Cerebellar nuclear complex (tissue), 1 donor: ENCODE data around the gene KRI1.

Experiments
- DNase-seq, 2 experiments: peaks; one replicate each; lab custom pipeline; 2025; lab: John Stamatoyannopoulos, UW

The KRI1 gene

DNA sequence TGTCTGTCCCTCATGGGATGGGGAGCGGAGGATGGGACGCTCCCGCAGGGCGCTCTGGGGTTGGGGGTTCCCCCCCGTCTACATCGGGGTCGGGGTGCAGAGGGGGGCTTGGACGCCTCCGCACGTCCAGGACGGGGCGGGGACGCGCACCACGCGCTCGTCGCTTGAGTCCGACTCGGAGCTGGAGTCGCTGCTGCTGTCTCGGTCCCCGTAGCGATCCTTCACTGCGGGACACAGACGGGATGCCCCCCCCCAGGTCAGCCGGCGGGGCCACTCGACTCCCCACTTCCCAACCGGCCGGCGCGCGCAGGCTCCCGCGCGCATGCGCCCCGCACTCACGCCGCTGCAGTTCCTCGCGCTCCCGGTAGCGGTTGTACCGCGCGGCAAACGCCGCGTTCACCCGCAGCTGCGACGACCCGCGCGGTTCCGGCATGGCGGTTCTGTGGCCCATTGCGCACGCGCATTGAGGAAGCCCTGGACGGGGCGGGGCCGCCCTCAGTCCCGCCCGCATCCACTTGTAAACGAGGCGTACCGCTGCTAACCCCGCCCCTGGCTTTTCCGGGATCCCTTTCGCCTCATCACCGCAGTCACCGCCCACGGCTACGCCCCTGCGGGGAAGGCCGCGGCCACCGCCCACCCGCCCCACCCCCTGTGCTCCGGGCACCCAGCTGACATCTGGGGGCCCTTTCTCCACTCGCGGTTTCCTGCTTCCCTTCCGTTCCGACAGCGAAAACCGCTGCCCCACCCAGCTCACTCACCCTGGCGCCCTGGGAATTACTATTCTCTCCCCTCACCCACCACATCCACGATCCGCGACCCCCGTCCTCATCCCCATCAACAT lies at the start of gene KRI1:
TSS of gene KRI1 (minus strand) at position 444 of the 841 bp plus-strand sequence. CDS start at position 433, 11 bp downstream.
- peak in 1 of 2 experiments; percentile 60 for DNase-seq

DNA sequence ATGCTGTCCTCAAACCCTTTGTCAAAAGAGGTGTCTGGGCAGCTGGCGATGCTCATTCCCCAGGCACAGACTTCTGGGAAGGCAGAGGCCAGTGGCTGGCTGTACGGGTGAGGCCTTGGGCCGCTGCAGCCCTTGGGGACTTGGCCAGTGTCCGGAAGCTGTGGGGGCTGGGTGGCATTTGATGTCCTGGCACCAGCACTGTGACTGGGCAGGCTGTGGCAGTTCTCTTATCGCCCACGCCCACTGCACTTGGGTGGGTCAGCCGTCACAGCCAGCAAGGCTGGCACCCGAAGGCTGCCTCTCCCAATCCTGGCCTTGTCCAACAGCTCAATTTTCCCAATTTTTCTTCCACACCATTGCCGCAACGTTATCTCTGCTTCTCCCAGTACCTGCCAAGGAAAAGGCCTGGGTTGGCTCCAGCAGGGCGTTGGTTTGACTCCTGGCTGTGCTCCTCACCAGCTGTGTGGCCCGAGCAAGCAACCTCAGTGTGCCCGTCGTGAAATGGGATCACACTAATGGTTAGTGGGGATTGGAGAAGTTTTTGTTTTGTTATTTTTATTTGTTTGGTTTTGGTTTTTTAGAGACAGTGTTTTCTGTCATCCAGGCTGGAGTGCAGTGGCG lies 46.8 kb upstream of the KRI1 start:
- no peak for DNase-seq

DNA sequence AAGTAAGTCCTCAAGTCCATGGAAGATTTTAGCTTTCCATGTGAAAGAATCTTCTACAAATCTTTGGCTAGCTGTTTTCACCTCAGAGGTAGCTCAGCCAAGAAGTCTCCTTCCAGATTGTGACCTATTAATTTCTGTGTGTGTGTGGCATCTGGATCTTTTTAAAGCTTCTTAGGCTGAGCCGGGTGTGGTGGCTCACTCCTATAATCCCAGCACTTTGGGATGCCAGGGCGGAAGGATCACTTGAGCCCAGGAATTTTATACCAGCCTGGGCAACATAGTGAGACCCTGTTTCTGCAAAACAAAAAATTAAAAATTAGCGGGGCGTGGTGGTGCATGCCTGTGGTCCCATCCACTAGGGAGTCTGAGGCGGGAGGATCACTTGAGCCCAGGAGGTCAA lies 46.1 kb upstream of the KRI1 start:
- no peak for DNase-seq

DNA sequence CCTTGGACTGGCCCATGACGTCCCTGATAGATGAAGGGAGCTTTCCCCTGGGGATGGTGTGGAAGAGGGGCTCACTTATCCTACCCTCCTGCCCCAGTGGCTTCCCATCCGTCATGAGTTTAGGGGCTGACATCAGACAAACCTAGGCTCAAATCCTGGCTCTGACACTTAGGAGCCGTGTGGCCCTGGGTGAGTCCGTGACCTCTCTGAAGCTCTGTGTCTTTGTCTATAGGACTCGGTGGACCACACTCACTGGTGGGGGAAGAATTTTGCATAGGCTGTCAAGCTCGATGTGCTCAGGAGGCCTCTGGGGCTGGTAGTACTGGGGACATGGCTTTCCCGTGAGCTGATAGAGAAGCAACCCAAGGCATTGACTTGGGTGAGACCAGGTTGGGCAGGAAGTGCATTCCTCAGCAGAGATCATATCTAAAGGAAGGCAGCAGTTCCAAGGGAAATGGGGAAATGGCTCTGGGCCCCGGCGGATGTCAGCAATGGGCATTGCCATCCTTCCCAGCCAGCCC lies 38.7 kb upstream of the KRI1 start:
- DNase-seq: no peak

DNA sequence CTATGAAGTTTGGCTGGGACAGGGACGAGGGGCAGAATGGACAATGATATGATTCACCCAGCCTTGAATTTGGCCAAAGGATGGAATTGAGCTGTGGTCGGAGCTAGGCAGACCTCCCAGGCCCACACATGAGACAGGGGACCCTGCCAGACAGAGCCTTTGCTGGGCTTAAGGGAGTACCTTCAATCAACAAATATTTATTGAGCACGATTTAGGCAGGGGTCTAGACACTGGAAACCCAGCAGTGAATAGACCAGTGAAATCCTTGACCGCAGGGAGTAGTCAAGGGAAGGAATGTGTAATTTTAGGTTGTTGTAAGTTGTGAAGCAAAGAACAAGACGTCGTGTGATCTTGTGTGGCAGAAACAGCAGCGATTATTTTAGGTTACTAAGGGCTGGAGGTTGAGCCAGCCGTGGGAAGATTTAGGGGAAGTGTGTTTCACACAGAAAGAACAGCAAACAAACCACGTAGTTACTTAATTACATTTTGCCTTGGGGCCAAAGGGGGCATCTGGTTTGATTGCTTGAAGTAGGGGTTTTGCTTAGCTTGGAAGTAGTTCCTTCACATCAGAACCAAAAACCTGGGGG lies 38.2 kb upstream of the KRI1 start:
- no peak for DNase-seq

DNA sequence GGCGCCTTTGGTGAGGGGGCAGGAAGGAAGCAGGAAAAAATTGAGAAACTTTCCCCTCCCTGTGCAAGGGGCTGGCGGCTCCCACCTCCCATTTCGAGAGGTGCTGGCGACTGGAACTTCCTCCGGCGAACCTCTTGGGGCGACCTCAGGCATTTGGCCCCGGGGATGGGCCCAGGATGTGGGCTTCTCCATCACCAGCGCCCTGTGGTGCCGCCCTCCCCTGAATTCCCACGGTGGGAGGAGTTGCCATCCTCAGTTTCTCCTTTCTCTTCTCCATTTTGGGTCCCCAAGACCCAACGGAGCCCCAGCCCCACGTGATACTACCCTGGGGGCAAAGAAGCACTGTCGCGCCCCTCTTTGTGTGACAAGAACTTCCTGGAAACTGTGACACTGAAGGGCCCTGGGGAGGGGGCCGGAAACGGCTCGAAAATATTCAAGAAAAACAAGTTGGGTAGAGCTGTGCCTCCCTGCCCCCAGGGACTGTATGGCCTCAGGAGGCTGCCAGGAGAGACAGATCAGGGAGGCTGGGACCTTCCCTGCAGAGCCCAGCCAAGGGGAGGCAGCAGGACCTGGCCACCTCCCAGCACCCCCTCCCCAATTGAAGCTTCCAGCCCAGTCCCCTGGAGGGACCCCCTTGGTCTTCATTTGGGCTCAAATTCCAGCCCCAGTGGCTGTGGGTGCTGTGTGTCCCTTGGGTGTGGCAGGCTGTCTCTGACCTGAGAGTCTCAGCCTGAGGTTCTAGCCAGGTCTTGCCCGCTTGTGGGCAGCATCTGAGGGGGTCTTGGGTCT lies 37.5 kb upstream of the KRI1 start:
- no peak for DNase-seq

DNA sequence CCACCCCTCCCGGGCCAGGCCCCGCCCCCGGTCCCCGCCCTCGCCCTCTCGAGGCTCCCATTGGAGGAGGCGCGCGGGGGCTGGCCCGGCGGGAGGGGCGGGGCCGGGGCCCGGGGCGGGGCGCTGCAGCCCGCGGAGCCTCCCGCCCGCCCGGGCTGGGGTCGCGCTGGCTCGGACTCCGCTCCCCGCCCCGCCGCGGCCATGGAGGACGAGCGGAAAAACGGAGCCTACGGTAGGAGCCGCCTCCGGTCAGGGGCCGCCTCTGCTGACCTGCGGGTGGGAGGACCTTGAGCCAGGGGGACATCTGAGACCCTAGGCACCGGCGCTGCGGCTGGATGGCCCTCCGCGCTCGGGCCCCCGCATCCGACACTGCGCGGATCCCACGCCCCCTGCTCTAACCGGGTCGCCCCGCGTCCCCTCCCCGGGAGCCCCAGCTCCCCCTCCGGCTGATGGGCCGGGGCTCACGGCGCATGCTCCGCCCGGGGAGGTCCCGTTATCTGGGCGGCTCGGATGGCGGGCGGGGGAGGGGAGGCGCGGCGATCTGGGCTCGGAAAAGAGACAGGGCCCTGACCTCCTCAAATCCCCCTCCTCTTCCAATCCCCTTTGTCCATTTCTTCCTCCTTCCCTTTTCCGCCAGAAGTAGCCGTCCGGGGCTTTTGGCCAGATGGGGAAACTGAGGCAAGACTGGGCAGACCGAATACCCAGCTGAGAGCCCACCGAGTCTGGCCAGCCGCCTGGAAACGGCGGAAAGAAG lies 36.7 kb upstream of the KRI1 start:
- no peak for DNase-seq

DNA sequence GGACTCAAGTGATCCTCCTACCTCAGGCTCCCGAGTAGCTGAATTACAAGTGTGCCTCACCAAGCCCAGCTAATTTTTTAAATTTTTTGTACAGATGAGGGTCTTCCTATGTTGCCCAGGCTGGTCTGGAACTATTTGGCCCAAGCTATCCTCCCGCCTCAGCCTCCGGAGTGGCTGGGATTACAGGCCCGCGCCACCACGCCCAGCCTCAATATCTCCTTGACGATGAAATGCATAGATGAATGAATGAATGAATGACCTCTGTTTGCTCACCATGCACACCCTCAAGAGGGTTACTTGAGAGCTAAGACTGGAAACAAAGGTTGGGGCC lies 36.2 kb upstream of the KRI1 start:
- peak in 1 of 2 experiments; percentile 7 for DNase-seq

DNA sequence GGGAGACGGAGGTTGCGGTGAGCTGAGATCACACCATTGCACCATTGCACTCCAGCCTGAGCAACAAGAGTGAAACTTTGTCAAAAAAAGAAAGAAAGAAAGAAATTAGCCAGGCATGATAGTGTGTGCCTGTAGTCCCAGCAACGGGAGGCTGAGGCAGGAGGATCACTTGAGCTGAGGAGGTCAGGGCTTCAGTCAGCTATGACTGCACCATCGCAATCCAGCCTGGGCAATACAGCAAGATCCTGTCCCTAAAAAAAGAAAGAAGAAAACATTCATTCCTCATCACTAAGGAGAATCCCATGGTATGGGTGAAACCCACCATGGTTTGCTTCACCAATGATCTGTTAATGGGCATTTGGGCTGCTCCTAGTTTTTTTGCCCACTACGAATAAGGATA lies 34.3 kb upstream of the KRI1 start:
- DNase-seq: no peak

DNA sequence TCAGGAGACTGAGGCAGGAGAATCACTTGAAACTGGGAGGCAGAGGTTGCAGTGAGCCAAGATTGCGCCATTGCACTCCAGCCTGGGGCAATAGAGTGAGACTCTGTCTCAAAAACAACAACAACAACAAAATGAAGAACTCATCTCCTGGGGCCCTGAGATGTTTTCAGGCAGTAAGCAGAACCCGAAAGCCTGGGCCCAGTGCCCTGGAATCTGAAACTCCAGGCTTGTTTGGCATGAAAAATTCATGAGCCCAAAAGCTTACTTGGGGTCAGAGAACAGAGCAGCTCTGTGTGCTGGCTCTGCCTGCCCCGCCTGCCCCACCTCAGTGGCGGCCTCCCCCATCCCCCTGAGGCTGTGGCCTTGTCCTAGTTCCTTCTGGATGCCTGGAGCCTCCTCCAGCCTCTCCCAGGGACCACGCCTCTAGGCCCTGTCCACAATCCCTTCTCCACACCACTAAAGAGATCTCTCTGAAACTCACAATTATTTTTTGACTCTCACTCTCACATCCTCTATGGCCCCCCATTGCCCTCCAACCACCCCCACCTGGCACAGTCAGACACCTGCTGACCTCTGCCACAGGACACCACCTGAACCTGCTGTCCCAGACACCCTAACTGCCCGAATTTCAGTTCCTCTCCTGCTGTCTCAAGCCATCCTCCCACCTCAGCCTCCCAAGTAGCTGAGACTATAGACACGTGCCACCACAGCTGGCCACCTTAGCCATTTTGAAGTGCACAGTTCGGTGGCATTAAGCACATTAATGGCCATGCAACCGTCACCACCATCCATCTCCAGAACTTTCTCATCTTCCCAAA lies 28.2 kb upstream of the KRI1 start:
- no peak for DNase-seq

DNA sequence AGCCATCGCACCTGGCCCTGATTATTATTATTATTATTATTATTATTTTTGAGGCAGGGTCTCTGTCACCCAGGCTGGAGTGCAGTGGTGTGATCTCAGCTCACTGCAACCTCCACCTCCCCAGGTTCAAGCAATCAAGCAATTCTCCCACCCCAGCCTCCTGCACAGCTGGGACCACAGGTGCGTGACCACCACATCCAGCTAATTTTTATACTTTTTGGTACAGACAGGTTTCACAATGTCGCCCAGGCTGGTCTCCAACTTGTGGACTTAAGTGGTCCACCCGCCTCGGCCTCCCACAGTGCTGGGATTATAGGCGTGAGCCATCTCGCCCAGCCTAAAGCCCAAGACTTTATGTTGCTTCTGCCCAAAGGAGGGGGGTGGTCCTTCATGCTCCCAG lies 27.3 kb upstream of the KRI1 start:
- no peak for DNase-seq

DNA sequence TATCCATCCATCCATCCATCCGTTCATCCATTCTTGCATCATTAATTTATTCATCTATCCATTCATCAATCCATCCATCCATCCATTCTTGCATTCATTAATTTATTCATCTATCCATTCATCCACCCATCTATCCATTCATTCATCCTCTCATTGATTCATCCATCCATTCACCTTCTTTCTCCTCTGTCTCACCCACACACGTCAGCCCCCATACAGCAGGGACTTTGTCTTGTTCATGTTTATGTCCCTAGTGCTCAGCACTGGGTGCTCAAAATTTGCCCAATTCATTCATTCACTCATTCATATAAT lies 22.0 kb upstream of the KRI1 start:
- no peak for DNase-seq

DNA sequence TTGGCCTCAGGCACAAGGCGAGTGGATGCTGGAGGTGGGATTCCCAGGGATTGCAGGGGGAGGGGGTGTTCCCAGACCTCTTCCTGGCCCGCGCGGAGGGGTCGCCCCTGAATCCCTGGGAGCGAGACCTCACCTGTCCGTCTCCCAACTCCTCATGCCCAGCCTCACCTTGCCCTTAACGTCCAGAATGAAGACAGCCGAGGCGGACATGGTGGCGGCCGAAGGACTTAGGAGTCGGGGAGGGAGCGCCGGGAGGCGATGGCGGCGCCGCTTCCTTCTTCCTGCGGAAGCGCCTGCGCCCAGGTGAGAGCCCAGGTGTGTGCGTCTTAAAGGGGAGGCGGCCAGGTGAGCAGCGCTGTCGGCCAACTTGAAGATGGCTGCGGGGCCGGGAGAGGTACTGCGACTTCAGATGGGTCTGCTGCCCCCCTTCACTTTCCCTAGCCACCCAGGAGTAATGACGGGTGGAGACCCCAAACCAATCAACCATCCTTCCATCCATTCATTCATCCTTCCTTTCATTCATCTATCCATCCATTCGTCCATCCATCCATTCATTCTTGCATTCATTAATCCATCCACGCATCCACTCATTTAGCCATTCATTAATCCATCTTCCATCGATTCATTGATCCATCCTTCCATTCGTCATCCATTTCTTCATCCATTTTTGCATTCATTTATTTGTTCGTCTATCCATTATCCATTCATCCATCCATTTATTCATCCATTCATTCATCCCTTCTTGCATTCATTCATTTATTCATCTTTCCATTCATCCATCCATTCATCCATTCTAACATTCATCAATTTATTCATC lies 21.4 kb upstream of the KRI1 start, which contains the start of gene AP1M2:
TSS of gene AP1M2 (minus strand) at position 291 of the 817 bp plus-strand sequence. CDS start at position 210, 81 bp downstream.
- no peak for DNase-seq

DNA sequence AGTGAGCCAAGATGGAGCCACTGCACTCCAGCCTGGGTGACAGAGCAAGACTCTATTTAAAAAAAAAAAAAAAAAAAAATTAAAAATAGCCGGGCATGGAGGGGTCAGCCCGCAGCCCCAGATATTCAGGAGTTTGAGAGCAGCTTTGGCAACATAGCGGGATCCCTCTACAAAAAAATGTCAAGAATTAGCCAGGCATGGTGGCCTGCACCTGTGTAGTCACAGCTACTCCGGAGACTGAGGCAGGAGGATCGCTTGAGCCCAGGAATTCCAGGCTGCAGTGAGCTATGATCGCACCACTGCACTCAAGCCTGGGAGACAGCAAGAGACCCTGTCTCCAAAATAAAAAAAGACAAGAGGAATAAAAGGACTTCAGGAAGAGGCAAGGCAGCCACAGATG lies 20.6 kb upstream of the KRI1 start:
- no peak for DNase-seq

DNA sequence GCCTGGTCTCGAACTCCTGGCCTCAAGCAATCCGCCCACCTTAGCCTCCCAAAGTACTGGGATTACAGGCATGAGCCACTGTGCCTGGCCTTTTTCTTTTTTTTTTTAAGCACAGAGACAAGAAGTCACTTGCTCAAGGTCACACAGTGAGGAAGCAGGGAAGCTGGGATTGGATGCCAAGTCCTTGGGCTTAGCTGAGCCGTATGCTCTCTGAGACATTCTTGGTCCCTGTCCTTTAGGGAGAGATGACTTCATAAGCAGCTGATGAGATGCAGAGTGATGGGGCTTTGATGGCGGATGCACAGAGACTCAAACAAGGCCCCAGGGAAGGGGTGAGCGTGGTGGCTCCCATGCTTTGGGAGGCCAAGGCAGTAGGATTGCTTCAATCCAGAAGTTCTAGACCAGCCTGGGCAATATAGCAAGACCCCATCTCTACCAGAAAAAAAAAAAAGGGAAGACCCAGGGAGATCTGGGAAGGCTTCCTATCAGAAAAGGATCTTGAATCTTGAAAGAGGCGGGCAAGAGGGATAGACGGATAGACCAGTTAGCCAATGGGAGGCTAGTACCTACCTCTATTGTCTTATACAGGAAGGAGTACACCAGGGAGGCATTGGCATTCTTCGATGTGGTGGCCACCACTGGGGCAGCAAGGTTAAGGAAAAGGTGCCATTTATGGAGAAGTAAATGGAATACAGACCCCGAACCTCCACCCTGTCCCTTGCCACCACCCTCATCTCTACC lies 17.4 kb upstream of the KRI1 start:
- no peak for DNase-seq

DNA sequence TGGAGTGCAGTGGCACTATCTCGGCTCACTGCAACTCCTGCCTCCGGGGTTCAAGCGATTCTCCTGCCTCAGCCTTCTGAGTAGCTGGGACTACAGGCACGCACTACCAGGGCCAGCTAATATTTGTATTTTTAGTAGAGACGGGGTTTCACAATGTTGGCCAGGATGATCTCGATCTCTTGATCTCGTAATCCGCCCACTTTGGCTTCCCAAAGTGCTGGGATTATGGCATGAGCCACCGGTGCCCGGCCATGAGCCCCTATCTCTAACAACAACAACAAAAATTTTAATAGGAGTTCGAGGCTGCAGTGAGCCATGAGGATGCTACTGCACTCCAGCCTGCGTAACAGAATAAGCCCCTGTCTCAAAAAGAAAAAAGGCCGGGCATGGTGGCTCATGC lies 16.3 kb upstream of the KRI1 start:
- no peak for DNase-seq

DNA sequence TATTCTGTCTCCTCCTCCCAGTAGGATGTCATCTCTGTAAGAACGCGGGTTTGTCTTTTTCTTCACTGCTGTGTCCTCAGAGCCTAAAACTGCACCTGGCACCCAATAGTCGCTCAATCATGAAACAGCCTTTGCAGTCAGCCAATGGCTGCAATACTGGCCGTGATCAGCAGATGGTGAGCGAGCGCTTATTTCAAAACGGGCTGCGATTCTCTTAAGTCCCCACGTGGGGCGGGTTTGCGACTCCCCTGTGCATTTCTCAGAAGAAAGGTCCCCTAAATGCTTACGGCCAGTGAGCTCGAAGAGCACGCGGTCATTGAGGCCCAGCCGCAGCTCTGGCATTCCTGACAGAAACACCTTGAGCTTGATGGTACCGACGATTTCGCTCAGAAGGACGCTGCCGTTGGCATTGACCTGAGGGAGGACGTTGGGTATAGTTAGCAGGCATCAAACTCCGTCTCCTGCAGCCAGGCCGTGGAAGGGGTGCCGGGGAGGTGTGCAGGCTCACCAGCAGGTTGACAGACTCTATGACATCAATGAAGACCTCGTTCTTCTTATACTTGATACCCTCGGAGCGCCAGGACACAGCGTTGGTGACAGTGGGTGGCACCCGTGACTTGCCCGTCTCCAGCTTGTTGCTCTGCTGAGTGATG lies 15.3 kb upstream of the KRI1 start:
- peak in 1 of 2 experiments; percentile 62 for DNase-seq

DNA sequence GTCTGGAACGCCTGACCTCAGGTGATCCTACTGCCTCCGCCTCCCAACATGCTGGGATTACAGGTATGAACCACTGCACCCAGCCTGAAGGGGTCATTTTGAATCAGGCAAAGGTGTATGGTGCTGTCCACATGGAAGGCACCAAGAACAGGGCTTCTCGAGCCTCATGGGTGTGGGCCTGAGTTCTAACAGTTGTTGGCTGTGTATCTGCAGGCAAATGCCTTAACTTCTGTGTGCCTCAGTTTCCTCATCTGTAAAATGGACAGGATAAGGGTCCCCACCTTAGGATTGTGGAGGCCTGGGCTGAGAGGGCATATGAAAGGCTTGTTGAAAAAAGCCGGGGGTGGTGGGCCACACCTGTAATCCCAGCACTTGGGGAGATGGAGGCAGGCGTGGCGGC lies 12.1 kb upstream of the KRI1 start:
- no peak for DNase-seq
